Measurements from ENCODE around the gene POU2F2.

GRCh38 chr19:42097461-42097860, 34.8 kb downstream of the POU2F2 start:
- TF ChIP-seq CTCF (IDR thresholded peaks at IDR 0.05): no peak
- TF ChIP-seq POLR2A (IDR thresholded peaks at IDR 0.05): no peak

Data from suprapubic skin (tissue), 3 donors.